Gastroesophageal sphincter (tissue), 4 donors: ENCODE data around the gene HRH1. TPM values are rescaled to one million over a fixed set of nuclear protein-coding genes. Genes with fewer than 3 reads are reported as not detected.

Experiments
- ATAC-seq: fragments of 150-250 bp; one replicate; pipeline ENCODE4 v1.9.1; 2016; ENCODE audit warnings: mild to moderate bottlenecking, moderate library complexity
- H3K27ac ChIP-seq, 4 donors: fragments of 200-600 bp; sonication (generic) in 3 of 4; 1 replicate in 3 of 4; 2 replicates in 1 of 4; pipeline ENCODE4 v1.5.1; 2016 to 2019
- H3K27me3 ChIP-seq: fragments of 200-600 bp; sonication (generic); one replicate; pipeline ENCODE4 v1.5.1; 2019
- H3K36me3 ChIP-seq, 2 donors: fragments of 200-600 bp; sonication (generic); one replicate each; pipeline ENCODE4 v1.5.1; 2019; ENCODE audit warnings: control low read depth in 1 of 2
- H3K4me1 ChIP-seq, 3 donors: fragments of 200-600 bp; sonication (generic); 1 replicate in 2 of 3; 2 replicates in 1 of 3; pipeline ENCODE4 v1.5.1; 2016 to 2019; ENCODE audit warnings: control low read depth in 2 of 3
- H3K4me3 ChIP-seq, 2 donors: fragments of 200-600 bp; sonication (generic); one replicate each; pipeline ENCODE4 v1.5.1; 2019; ENCODE audit warnings: mild to moderate bottlenecking in 1 of 2, moderate library complexity in 1 of 2
- H3K9me3 ChIP-seq, 3 donors: fragments of 200-600 bp; sonication (generic); one replicate each; pipeline ENCODE4 v1.5.1; 2017 to 2019; ENCODE audit warnings: control low read depth in 2 of 3
- EP300 ChIP-seq: sonication (generic); formaldehyde crosslinking; IDR thresholded peaks from one replicate; pipeline ENCODE4 v1.6.1; 2017; ENCODE audit warnings: antibody characterized with exemption, mild to moderate bottlenecking
- POLR2A ChIP-seq, 2 donors: fragments of 450-650 bp; IDR thresholded peaks; one replicate each; pipeline ENCODE4 v1.6.1; 2017; ENCODE audit warnings: antibody characterized with exemption in 2 of 2, mild to moderate bottlenecking in 2 of 2, moderate library complexity in 1 of 2
- POLR2AphosphoS5 ChIP-seq: sonication (generic); formaldehyde crosslinking; IDR thresholded peaks from one replicate; pipeline ENCODE4 v1.6.1; 2017; ENCODE audit warnings: antibody characterized with exemption
- WGBS, 2 donors: methylation state at CpG; one replicate each; pipeline ENCODE4 v1.1.5; 2018; ENCODE audit warnings: low coverage in 1 of 2; 5-methylcytosine and 5-hydroxymethylcytosine counted together
- small RNA-seq, 4 donors: library from RNA; depleted of rRNA; stranded (forward); fragments of <200 nt; gene quantifications; one replicate each; pipeline ENCODE3, GENCODE V24; 2016
- total RNA-seq, 4 donors: library from RNA; depleted of rRNA; stranded (reverse); fragments of >200 nt; gene quantifications; one replicate each; pipeline ENCODE4 v1.1.0, GENCODE V29; 2016
- TF ChIP-seq, protein P1 (sequence below), 4 experiments: fragments of 200-600 bp in 2 of 4; fragments of 450-650 bp in 2 of 4; sonication (generic) in 1 of 4; IDR thresholded peaks; one replicate each; pipeline ENCODE4 v1.5.1; 2017 to 2019; ENCODE audit warnings: antibody characterized with exemption in 4 of 4, mild to moderate bottlenecking in 2 of 4, moderate library complexity in 2 of 4

The HRH1 gene
- total RNA-seq, 4 donors from 2014 or later, result 1.6 to 14.4 (median 7.8) TPM

DNA sequence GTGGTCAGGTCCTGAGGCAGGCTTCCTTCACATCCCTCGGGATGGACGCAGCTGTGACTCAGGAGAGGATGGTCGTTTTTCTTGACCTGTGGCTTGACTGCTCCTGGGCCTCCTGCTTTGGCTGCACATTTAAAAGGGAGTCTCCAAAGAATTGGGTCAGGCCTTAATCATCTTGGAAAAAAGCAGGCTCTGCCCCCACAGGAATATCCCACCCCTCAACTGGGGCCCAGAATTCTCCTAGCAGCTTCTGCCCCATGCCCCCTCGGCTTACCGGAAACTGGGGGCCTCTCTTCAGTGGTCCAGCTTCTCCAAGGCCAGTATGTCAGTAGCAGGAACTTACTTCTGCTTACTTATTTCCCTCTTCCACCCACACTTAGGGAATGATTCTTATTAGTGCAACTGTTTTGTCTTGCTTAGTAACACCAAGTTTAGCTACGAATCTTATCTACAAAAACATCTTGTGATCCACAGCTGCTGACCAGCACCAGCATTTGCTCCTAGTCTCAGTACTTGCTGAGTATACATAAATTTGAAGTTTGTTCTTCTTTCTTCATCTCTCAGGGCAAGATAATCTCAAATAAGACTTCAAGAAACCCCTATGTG lies 153.6 kb downstream of the HRH1 start:
- Histone ChIP-seq H3K4me1 (peaks cover 0 to 9% (median 0%) of the 10 kb centered on the region in 3 donors), H3K27ac (peak overlapping the region in 3 of 4 donors; percentile 26 to 46 (median 39)), H3K36me3 (peaks cover 0 to 89% of the 10 kb centered on the region in 2 donors), H3K4me3 (no peak overlapping the region), H3K27me3 (no peaks in the 10 kb centered on the region), H3K9me3 (no peaks in the 10 kb centered on the region)
- ATAC-seq, result peak; percentile 76
- TF ChIP-seq POLR2A (IDR thresholded peaks at IDR 0.05), result no peak
- TF ChIP-seq, protein P1, sequence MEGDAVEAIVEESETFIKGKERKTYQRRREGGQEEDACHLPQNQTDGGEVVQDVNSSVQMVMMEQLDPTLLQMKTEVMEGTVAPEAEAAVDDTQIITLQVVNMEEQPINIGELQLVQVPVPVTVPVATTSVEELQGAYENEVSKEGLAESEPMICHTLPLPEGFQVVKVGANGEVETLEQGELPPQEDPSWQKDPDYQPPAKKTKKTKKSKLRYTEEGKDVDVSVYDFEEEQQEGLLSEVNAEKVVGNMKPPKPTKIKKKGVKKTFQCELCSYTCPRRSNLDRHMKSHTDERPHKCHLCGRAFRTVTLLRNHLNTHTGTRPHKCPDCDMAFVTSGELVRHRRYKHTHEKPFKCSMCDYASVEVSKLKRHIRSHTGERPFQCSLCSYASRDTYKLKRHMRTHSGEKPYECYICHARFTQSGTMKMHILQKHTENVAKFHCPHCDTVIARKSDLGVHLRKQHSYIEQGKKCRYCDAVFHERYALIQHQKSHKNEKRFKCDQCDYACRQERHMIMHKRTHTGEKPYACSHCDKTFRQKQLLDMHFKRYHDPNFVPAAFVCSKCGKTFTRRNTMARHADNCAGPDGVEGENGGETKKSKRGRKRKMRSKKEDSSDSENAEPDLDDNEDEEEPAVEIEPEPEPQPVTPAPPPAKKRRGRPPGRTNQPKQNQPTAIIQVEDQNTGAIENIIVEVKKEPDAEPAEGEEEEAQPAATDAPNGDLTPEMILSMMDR (IDR thresholded peaks at IDR 0.05), result no peak
- TF ChIP-seq POLR2AphosphoS5, result no peak
- no peak for TF ChIP-seq EP300
- 50 to 57% methylated on average over 3 to 6 of the region's 6 CpGs for WGBS, 2 donors

DNA sequence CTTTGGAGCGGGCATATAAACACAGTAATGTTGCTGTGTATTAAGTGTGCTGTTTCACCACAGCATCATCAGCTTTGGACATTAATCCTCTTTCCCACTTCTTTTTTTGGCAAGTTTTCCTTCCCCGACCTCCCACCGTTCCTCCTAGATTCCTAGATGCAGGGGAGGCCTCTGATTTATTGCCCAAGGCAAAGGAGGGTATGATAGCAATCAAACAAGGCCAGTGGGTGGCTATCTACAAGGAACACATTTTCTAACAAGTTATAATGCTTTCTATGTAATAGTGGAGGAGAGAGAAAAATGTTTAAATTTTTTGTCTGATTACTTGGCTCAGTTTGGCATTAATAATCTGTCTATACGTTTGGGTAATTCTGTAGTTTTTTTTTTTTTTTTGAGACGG lies 156.0 kb downstream of the HRH1 start:
- H3K36me3 ChIP-seq, result peaks cover 0 to 98% of the 10 kb centered on the region in 2 donors
- TF ChIP-seq POLR2AphosphoS5, result no peak
- TF ChIP-seq, protein P1 (IDR thresholded peaks at IDR 0.05), result no peak
- H3K4me3 ChIP-seq, result no peak overlapping the region
- WGBS, 2 donors, result 82 to 91% methylated on average over 4 to 5 of the region's 5 CpGs
- ATAC-seq, result no peak
- H3K9me3 ChIP-seq, result no peaks in the 10 kb centered on the region
- no peaks in the 10 kb centered on the region for H3K27me3 ChIP-seq
- peaks cover 0 to 9% (median 0%) of the 10 kb centered on the region in 3 donors for H3K4me1 ChIP-seq
- no peak overlapping the region for H3K27ac ChIP-seq

DNA sequence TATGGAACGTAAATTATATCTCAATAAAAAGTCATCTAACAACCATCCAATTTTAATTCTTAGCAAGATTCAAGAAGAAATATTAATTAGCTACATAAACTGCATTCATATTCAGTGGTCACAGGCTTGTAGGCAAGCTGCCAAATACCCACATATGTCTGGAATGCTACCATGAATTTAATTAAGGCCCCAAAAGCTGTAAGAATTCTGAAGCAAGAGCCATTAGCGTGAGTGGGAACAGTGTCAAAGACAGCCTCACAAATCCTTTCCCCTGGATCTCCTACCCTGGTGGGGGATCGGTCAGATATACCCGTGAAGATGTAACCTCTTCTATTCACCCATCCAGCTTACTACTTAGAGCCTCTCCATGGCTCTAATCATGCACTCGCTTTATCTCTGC lies 157.9 kb downstream of the HRH1 start:
- H3K4me3 ChIP-seq, result no peak overlapping the region
- peaks cover 0 to 3% (median 0%) of the 10 kb centered on the region in 3 donors for H3K4me1 ChIP-seq
- H3K9me3 ChIP-seq, result no peaks in the 10 kb centered on the region
- no peak for ATAC-seq
- H3K27me3 ChIP-seq, result no peaks in the 10 kb centered on the region
- no peak overlapping the region for H3K27ac ChIP-seq
- WGBS, 2 donors, result 83 to 93% methylated on average over 5 of the region's 5 CpGs
- peaks cover 0 to 98% of the 10 kb centered on the region in 2 donors for H3K36me3 ChIP-seq
- TF ChIP-seq POLR2A (IDR thresholded peaks at IDR 0.05) (no peak), EP300 (no peak), POLR2AphosphoS5 (no peak)
- TF ChIP-seq, protein P1 (IDR thresholded peaks at IDR 0.05), result no peak

Small RNA genes lying within 50 kb of the gene (small RNA-seq; reads per million reads assigned to genes)
- 0 reads per million in 4 donors for gene AC083855.1

Other genes with a start within 250 kb of the HRH1 start
- 1 to 10 TPM in 1 of 4 donors, under 1 TPM in 2, not detected in 1; 0.62 to 2.5 (median 0.67) TPM for gene SLC6A1, start 161.7 kb upstream of the HRH1 start, total RNA-seq
- 10 to 100 TPM; 28.3 to 64.9 (median 36.5) TPM for gene ATG7, start 117.9 kb downstream of the HRH1 start, total RNA-seq